Ureter (tissue), 1 donor: ENCODE data around the gene VSTM2B. TPM values are rescaled to one million over a fixed set of nuclear protein-coding genes. Genes with fewer than 3 reads are reported as not detected.
"Not testable (repeated sequence)": the region's sequence is repeated elsewhere in the genome, so short reads cannot be mapped to it uniquely, and the experiment has no call there.

Experiments used
- DNase-seq: peaks from one replicate; pipeline ENCODE4 v3.0.0-alpha.2; 2020; ENCODE audit warnings: low spot score
- total RNA-seq: library from RNA; stranded (reverse); gene quantifications from one replicate; pipeline ENCODE4 v1.2.4, GENCODE V29; 2023
- donor health status: DM: yes; HTN: yes; CAD: no.

VSTM2B gene
- total RNA-seq, 1 donor from 2014 or later = not detected

GRCh38 chr19:29530540-29531457 lies 5.0 kb downstream of the VSTM2B start:
- DNase-seq = no peak

- DNase-seq = no peak
Measured at GRCh38 chr19:29531458-29532025, 5.7 kb downstream of the VSTM2B start.

DNA sequence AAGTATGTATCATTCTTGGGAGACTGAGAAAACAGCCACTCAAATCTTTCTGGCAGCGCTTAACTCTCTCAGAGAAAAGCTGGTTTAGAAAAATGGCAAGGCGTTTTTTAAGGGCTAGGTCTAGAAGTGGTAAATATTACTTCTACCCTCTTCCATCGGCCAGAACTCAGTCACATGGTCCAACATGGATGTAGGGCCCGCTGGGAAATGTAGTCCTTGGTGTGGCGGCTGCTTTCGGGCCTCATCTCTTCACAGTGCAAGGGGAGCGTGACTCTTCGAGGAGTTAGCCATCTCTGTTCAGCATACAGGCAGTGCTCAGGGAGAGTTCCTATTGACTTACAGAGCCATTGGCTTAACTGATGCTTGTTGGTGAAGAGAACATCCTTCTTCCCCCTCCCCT lies 6.3 kb downstream of the VSTM2B start:
- DNase-seq = no peak

DNA sequence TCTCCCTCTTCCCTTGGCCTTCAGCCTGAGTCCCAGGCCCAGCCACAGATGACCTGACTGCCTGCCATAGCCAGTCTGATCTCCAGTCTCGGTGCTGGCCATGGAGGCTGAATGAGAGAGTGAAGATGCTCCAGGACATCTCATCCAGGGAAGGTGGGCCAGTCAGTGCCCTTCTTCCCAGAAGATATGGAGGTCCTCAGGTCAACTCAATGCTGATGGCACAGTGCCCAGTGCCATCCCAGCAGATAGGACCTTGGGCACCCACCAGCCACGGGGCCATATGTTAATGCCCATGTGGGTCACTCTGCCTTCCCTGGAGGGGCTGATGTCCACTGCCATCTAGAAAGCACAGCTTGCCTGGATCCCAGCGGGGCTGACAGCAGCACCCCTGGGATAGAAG lies 7.2 kb downstream of the VSTM2B start:
- DNase-seq = no peak

GRCh38 chr19:29533578-29534544 lies 8.1 kb downstream of the VSTM2B start:
- DNase-seq = no peak

- no peak for DNase-seq
Measured at GRCh38 chr19:29535214-29535831, 9.5 kb downstream of the VSTM2B start.

DNA sequence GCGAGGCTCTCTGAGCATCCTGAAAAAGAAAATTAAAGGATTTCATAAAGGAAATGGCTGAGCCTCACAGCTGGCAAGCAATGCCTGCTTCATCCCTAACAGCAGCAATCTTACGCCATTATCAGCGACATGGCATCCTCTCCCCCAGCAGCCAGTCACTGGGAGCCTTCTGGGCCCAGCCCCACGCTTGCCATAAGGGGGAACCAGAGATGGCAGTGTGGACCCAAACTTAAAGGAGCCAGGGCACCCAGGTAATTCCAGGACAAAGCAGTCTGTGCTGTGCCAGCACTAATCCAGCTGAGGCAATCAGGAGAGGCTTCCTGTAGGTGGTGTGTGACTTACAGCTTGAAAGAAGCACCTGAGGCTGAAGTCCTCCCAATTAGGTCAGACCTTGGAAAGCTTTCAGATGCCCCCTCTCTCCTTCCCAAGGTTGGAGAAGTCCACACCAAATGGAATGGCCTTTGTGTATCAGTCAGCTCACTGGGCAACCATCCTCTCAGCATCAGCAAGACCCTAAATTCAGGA lies 10.3 kb downstream of the VSTM2B start:
- DNase-seq = no peak

DNA sequence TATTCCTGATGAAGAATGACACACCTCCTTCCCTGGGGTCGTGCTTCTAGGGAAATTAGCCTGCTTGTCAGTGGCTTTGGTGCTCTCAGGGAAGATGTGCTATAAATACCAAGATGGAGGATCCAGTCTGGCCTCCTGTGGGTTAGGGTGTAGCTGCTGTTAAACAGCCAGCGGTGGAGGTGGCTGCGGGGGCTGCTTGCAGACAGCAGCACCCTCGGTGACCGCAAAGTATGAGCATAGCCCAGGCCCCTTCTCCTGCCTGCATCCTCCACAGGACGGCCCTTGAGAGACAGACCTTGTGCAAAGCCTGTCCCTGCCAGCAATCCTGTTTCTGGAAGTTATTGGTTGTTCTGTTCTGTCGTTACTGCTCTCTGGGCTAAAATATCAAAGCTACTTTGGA lies 11.4 kb downstream of the VSTM2B start:
- DNase-seq = no peak

DNA sequence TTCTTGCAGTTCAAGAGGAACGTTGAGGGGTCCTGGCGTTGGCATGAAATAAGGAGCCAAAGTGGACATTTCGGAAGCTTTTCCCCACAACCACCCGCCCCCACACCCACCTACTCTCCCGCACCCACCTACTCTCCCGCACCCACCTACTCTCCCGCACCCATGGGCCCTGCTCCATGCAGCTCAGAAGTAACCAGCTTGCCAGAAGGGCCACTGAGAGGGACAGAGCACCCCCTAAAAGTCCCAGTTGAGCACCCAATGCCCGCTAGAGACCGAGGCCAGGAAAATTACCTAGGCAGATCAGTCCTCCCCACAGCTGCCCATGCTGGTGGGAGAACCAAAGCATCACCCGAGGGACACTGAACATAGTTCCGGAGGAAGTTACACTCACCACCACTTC lies 11.8 kb downstream of the VSTM2B start:
- no peak for DNase-seq

DNA sequence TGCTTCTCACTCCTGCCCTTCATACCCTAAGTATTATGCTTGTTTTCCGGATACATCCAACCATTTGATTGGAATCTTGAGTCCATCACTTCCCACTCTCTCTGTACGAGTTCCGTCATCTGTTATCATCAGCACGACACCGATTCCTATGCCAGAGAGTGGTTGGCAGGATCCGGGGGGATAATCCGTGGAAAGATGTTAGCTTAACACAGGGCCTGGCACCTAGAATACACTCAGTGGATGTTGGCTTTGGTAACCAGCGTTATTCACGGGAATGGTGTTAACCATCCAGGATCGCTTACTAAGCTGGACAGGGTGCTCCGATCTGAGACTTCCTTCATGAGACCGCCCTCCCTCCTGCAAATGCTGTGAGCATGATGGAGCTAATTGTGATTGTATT lies 12.4 kb downstream of the VSTM2B start:
- DNase-seq = no peak

GRCh38 chr19:29538651-29539050 lies 12.9 kb downstream of the VSTM2B start:
- DNase-seq = no peak

DNA sequence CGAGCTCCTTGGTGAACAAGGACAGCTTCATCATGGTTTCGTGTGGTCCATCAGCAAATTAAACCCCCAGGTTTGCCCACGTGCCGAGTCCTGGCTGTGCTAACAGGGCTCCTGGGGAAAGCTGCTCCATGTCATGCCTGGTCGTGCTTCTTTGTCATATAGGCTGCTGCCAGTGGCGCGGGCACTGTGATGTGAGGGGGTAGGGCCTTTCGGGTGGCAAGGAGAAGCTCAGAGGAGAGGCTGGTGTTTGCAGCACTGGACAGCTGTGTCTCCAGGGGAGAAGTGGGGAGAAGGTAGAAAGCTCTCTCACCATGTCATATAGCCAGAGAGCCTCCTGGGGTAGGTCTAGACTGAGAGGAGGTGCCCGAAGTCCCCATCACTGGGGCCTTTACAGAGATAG lies 13.3 kb downstream of the VSTM2B start:
- no peak for DNase-seq

- no peak for DNase-seq
Measured at GRCh38 chr19:29539670-29540069, 13.9 kb downstream of the VSTM2B start.

DNA sequence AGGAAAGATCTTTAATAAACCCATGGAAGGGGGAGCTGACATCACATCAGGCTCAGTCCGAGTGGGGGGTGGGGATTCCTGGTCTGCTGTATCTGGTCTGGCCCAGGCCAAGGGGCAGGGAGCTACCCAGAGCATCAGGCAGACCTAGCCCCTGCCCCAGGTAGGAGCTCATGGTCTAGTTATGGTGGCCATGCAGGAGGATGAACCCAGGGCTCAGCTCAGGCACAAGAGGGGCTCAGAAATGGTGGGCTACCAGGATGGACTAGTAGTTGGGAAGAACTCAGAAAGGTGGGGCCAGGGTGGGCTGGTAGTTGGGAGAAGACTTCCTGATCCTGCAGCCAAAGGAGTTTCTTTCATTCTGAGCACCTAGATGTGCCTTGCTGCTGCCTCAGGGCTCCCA lies 14.3 kb downstream of the VSTM2B start:
- no peak for DNase-seq

DNA sequence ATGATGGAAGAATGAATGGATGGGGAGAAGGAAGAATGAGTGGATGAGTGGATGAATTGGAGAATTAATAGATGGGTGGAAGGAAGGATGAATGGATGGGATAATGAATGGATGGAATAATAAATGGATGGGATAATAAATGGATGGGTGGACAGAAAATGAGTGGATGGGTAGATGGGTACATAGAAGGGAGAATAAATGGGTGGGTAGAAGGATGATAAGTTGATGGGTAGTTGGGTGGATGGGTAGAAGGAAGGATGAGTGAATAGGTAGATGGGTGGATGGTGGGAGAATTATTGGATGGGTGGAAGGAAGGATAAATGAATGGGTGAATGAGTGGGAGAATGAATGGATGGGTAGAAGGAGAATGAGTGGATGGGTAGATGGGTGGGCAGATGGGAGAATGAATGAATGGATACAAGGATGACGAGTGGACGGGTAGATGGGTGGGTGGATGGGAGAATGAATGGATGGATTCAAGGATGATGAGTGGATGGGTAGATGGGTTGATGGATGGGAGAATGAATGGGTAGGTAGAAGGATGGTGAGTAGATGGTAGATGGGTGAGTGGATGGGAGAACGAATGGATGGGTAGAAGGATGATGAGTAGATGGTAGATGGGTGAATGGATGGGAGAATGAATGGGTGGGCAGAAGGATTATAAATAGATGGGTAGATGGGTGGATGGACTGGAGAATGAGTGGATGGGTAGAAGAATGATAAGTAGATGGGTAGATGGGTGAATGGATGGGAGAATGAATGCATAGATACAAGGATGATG lies 15.9 kb downstream of the VSTM2B start:
- DNase-seq = no peak

DNA sequence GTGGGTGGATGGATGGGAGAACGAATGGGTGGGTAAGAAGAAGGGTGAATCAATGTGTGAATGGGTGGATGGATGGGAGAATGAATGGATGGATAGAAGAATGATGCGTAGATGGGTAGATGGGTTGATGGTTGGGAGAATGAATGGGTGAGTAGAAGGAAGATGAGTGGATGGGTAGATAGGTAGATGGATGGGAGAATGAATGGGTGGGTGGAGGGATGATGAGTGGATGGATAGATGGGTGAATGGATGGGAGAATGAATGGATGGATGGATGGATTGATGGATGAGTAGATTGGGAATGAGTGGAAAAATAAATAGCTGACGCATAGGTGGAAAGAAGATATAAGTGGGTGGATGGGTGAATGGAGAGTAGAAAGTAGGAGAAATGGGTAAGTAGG lies 16.5 kb downstream of the VSTM2B start:
- no peak for DNase-seq

DNA sequence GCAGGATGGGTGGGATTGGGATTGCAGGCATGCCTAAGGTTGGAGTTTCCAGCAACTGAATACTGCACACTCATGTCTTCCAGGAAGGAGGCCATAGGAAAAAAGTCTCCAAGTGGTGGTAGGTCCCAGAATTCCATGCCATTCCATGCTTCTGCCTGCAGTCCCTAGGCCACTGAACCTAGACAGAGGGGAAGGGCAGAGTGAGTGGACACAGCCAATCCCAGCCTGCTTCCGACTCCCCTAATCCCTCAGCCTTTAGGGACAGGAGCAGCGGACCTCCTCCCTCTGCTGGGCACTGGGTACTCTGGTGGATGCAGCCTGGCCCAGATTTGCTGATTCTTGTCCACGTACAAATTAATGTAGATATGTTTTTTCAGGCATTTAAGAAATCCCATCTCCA lies 17.0 kb downstream of the VSTM2B start:
- no peak for DNase-seq

DNA sequence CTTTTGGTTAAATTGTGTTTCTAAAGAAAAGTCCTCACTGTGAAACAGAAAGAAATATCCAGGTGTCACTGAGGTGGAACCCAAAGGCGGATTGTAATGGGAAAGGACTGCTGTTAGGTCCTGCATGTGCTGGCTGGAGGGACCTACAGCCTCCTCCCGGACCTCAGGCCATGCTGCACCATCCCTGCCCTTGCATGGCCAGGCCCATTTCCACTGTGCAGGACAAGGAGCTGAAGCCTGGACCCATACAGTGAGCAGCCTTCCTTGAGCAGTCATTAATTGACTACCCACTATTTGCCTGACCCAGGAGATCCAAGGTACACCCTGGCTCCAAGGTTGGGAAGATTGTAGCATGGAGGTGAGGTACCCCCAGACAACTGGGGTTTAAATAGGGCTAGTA lies 17.6 kb downstream of the VSTM2B start:
- no peak for DNase-seq

GRCh38 chr19:29544656-29545360 lies 19.0 kb downstream of the VSTM2B start:
- DNase-seq = no peak

GRCh38 chr19:29545447-29545846 lies 19.7 kb downstream of the VSTM2B start:
- DNase-seq = not testable (repeated sequence)
